Left ventricle myocardium superior (tissue), 1 donor: ENCODE results near the gene GPR26. TPM values are rescaled to one million over a fixed set of nuclear protein-coding genes. Genes with fewer than 3 reads are reported as not detected.

Experiments used
- ATAC-seq: fragments of 200-7000 bp; cut with Tn5 transposase; one replicate; pipeline ENCODE4 v1.9.1; 2020; ENCODE audit warnings: mild to moderate bottlenecking, moderate library complexity
- DNase-seq: peaks from one replicate; pipeline ENCODE4 v3.0.0-alpha.2; 2020
- intact Hi-C: fragments of 100-400 bp; cut with micrococcal nuclease; formaldehyde crosslinking; loops from one replicate; pipeline ENCODE4 v1.11.0; 2022
- total RNA-seq: library from RNA; stranded (reverse); fragmentation: NEBNext Ultra II Directional; extraction: Animal tissue kit (Norgen Biotek cat#: 25700); gene quantifications from one replicate; pipeline ENCODE4 v1.2.1, GENCODE V29; 2021
- donor health status: DM: no; HTN: yes; CAD: no; lungs with severe emphysema.

The GPR26 gene
- total RNA-seq, 1 donor from 2014 or later = not detected

GRCh38 chr10:123643315-123643714 lies 22.8 kb upstream of the GPR26 start:
- ATAC-seq (no peak), DNase-seq (no peak)
- intact Hi-C loops = no loop called here

DNA sequence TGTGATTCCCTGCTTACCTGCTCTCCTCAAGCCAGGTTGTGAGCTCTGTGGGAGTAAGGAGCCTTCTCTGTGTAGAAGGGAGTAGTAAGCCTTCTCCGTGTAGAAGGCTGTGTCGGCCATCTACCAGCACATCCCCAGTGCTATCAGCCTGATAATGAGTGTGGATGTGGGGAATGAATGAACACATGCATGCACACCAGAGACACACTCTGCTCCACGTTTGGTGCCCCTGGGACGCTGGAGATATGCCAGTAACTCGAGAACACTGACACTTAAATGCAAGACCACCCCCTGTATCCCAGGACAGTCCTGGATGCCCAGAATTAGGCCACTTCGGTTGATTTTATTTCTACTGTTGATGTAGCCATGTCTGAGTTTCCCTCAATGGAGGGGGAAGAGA lies 21.1 kb upstream of the GPR26 start:
- intact Hi-C loops = no loop called here
- no peak for DNase-seq
- no peak for ATAC-seq

GRCh38 chr10:123645615-123646014 lies 20.5 kb upstream of the GPR26 start:
- DNase-seq (no peak), ATAC-seq (no peak)

DNA sequence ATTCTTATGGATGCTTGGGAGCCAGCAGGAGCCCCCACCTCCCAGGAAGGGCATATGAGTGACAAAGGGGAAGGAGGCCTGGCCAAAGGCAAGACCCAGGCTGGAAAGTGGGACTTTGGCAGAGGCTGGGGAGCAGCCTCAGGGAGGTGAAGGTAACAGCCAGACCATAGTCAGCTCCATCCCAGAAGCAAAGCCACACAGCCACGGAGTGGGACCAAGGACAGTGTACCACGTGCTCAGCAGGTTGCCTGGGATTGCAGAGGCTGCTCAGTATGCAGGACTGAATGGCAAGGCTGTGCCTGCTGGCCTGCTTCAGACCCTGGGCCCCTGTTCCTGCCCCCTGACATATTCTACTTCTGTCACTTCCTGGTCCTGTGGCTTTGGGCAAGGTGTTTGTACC lies 17.6 kb upstream of the GPR26 start:
- DNase-seq (no peak), ATAC-seq (no peak)
- intact Hi-C loops = no loop called here

More at GRCh38 chr10:123645615-123646014, 20.5 kb upstream of the GPR26 start:
- intact Hi-C loops = no loop called here

DNA sequence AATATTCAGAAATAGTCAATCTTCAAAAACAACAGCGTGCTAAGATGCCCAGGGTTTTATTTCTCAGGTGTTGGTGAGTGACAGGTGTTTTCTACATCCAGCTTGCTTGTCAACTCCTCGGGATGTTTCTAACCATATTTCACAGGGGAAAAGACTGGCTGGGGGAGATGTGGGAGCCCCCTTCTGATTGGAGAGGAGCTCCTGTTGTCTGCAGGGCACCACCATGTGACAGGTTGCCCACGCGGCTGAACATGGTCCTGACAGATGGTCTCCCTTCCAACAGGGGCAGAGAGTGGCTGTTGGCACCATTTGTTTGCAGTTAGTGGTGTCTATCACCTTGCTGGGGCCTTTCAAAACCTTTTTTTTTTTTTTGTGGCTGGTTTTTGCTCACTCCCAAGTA lies 16.5 kb upstream of the GPR26 start:
- intact Hi-C loops = no loop called here
- no peak for ATAC-seq
- DNase-seq = no peak

DNA sequence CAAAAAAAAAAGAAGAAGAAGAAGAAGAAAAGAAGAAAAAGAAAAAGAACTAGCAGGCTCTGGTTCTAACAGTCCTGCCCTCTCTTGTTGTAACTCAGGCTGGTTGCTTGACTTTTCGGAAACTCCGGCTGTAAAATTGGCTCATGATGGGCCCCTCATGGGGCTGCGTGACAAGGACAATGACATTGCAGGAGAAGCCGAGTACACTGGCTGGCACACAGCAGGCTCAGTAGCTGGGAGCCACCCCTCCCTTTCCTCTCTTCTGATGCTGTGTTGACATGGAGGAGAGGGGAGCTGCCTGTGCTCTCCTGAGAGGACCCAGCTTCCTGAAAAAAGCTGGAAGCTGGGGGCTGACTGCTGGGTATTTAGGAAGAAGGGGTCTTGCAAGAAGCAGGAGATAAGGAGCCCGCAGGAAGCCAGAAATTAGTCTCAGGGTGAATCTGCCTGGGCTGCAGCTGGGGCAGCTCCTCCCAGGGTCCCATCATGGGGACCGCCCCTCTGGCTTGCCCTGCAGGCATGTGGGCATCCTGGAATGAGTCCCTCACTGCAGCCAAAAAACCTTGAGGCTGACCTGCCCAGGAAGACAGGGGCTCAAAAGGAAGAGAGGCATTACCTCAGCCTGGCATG lies 14.6 kb upstream of the GPR26 start:
- ATAC-seq (no peak), DNase-seq (no peak)
- intact Hi-C loops = no loop called here

GRCh38 chr10:123655751-123656150 lies 10.4 kb upstream of the GPR26 start:
- ATAC-seq (no peak), DNase-seq (no peak)
- intact Hi-C loops = no loop called here

DNA sequence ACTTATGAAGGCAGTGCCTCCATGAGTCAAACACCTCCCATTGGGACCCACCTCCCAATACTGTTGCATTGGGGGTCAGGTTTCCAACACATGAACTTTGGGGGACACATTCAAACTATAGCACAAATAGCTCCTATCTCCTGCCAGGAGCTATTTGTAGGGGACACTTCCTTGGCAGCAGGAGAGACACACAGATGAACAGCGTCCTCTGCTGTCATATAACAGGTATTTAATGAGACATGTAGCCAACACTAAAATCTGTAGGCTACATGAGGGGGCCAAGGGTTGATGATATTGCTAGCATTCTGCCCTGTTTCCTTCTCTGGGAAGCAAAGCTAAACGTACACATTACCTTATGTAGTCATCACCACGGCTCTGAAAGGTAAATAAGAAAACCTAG lies 2.6 kb upstream of the GPR26 start:
- DNase-seq (no peak), ATAC-seq (no peak)
- intact Hi-C loops = no loop called here

GRCh38 chr10:123665491-123666286 lies 466 bp upstream of the GPR26 start:
- DNase-seq (no peak), ATAC-seq (no peak)
- intact Hi-C loops = no loop called here

GRCh38 chr10:123669886-123670285 lies 3.7 kb downstream of the GPR26 start:
- intact Hi-C loops = no loop called here
- DNase-seq = no peak
- ATAC-seq = no peak

- ATAC-seq (no peak), DNase-seq (no peak)
- intact Hi-C loops = no loop called here
Observed at GRCh38 chr10:123673198-123673597, 7.0 kb downstream of the GPR26 start.

DNA sequence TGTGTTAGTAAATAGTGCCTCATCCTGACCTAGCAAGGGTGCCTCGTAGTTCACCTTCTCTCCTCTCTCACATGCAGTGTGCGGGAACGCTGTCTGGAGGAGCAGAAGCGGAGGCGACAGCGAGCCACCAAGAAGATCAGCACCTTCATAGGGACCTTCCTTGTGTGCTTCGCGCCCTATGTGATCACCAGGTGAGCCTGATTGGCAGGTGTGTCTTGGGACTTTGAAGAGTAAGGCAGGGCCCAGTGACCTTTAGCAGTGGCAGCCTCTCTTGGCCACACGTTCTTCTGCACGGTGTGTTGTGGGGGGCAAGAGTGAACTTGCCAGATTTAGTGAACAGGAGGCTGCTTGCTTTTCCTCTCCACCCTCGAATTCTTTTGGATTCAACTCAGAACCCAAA lies 8.6 kb downstream of the GPR26 start:
- no peak for DNase-seq
- no peak for ATAC-seq
- intact Hi-C loops = no loop called here

- ATAC-seq (no peak), DNase-seq (no peak)
- intact Hi-C loops = no loop called here
Observed at GRCh38 chr10:123675811-123676210, 9.7 kb downstream of the GPR26 start.

DNA sequence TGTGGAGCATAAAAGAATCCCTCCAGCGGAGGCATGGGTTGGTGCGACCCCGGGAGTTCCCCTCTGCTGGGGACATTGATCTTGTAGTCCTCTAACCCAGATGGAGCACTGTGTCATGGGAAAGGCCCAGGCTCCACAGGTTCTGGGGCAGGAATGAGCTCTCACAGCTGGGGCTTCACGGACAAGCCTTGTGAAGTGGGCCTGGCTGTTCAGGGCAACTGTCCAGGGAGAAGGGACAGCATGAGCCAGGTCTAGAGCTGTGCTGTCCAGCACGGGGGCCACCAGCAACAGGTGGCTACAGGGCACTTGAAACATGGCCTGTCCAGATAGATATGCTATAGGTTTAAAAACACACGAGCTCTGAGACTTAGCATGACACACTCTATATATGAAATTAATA lies 11.4 kb downstream of the GPR26 start:
- no peak for DNase-seq
- intact Hi-C loops = no loop called here
- no peak for ATAC-seq

- intact Hi-C loops = no loop called here
- DNase-seq = no peak
- no peak for ATAC-seq
Observed at GRCh38 chr10:123678376-123678775, 12.2 kb downstream of the GPR26 start.

DNA sequence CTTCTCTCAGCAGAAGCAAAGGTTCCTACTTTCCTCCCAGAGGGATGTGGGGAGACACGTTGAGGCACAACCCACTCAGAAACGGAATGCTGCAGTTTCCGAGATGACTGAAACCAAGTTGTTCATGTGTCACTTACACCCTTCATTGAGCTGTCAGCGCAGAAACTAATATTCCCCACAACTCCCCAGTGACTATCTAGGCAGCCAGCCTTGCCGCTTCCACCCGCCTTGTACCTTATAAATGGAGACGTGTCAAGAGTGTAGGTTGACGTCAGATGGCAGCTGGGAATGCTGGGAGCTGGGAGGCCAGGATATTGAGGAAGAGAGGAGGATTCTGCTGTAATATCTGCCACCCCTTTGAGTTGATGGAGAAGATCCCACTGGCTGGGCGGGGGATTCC lies 15.1 kb downstream of the GPR26 start:
- ATAC-seq (no peak), DNase-seq (no peak)
- intact Hi-C loops = no loop called here

DNA sequence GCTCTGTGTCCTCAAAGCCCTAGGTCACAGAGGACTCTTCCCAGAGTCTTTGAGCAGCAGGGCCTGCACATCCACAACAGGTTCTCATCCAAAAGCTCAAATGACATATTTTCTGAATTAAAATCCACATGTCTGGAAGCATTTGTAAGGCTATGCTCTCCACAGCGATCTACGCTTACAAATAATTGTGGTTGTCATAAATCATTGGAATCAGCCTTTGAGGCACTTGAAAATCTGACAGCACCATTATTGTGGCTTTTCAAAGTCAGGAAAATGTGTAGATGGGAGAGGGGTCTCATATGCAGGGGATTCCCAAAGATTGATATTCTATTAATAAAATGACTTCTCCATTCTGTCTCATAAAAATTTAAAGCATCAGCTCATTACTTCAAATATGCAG lies 16.3 kb downstream of the GPR26 start:
- DNase-seq (no peak), ATAC-seq (no peak)
- intact Hi-C loops = no loop called here

- DNase-seq (no peak), ATAC-seq (no peak)
- intact Hi-C loops = no loop called here
Observed at GRCh38 chr10:123683459-123683858, 17.3 kb downstream of the GPR26 start.

DNA sequence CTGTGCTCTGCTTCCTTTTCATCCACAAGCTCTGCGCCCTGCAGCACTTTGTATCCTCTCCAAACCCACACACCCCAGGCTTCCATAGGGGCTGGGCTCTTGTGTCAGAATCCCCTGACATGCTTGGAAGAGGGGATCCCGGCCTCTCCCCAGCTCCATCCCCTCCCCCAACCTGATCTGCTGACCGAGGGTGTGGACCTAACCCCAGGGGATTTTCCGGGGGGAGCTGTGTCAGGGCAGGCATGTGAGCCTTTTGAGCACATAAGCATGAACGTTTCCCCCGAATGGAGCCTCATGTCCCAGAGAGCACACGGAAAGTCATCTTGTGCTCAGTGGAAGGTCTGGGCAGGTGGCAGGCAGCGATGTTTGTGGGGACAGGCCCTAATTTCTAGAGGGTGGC lies 17.7 kb downstream of the GPR26 start:
- no peak for ATAC-seq
- DNase-seq = no peak
- intact Hi-C loops = no loop called here

GRCh38 chr10:123685260-123685659 lies 19.1 kb downstream of the GPR26 start:
- no peak for DNase-seq
- ATAC-seq = no peak
- intact Hi-C loops = no loop called here

DNA sequence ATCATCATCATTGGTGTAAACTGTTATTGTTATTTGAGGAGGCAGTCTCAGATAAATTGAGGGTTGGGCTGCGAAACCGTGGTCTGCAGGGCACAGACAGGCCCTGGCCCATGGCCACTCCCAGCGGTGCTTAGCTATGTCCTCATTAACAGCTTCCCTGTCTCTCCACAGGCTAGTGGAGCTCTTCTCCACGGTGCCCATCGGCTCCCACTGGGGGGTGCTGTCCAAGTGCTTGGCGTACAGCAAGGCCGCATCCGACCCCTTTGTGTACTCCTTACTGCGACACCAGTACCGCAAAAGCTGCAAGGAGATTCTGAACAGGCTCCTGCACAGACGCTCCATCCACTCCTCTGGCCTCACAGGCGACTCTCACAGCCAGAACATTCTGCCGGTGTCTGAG lies 21.6 kb downstream of the GPR26 start:
- intact Hi-C loops = no loop called here
- no peak for ATAC-seq
- no peak for DNase-seq
